Right renal pelvis (tissue), 4 donors: Measurements from ENCODE around the gene CEMIP. TPM values are rescaled to one million over a fixed set of nuclear protein-coding genes. Genes with fewer than 3 reads are reported as not detected.
"Not testable (repeated sequence)": the region's sequence is repeated elsewhere in the genome, so short reads cannot be mapped to it uniquely, and the experiment has no call there.

Experiments used
- DNase-seq, 4 donors: peaks; one replicate each; pipeline ENCODE4 v3.0.0-alpha.2; 2013; ENCODE audit warnings: low read depth in 4 of 4, low spot score in 3 of 4, missing footprints in 1 of 4
- polyA plus RNA-seq, 4 donors: library from polyadenylated mRNA; unstranded; fragments of 120-200 nt; gene quantifications; one replicate each; pipeline ENCODE4 v1.2.1, GENCODE V29; 2013; ENCODE audit not compliant: insufficient read length in 4 of 4

Gene CEMIP
- polyA plus RNA-seq, 4 donors: 1.6 to 4.0 (median 3.0) TPM

- no peak for DNase-seq
Measured at GRCh38 chr15:80754014-80754413, 25.2 kb upstream of the CEMIP start.

GRCh38 chr15:80755885-80756284 is 23.3 kb upstream of the CEMIP start:
- DNase-seq: no peak

GRCh38 chr15:80758130-80758745 is 20.9 kb upstream of the CEMIP start:
- DNase-seq: no peak

GRCh38 chr15:80760960-80761359 is 18.2 kb upstream of the CEMIP start:
- no peak for DNase-seq

GRCh38 chr15:80761754-80762153 is 17.4 kb upstream of the CEMIP start:
- no peak for DNase-seq

- DNase-seq: not testable (repeated sequence)
Measured at GRCh38 chr15:80763235-80763634, 15.9 kb upstream of the CEMIP start.

- DNase-seq: no peak
Measured at GRCh38 chr15:80764535-80764934, 14.6 kb upstream of the CEMIP start.

GRCh38 chr15:80766275-80766674 is 12.9 kb upstream of the CEMIP start:
- DNase-seq: no peak

GRCh38 chr15:80768158-80768557 is 11.0 kb upstream of the CEMIP start:
- no peak for DNase-seq

GRCh38 chr15:80769153-80769828 is 9.9 kb upstream of the CEMIP start:
- DNase-seq: no peak

GRCh38 chr15:80769829-80770705 is 9.1 kb upstream of the CEMIP start:
- DNase-seq: no peak

- DNase-seq: no peak
Measured at GRCh38 chr15:80773122-80773551, 6.0 kb upstream of the CEMIP start.

GRCh38 chr15:80773792-80774352 is 5.3 kb upstream of the CEMIP start:
- DNase-seq: no peak

GRCh38 chr15:80774486-80774885 is 4.7 kb upstream of the CEMIP start:
- no peak for DNase-seq

- no peak for DNase-seq
Measured at GRCh38 chr15:80775338-80775737, 3.8 kb upstream of the CEMIP start.

- peak in 2 of 4 donors; percentile 47 to 65 for DNase-seq
Measured at GRCh38 chr15:80776420-80777045, 2.6 kb upstream of the CEMIP start.

- no peak for DNase-seq
Measured at GRCh38 chr15:80777137-80777536, 2.0 kb upstream of the CEMIP start.

GRCh38 chr15:80777826-80778620 is 1.1 kb upstream of the CEMIP start:
- no peak for DNase-seq

GRCh38 chr15:80778621-80778963 is 578 bp upstream of the CEMIP start:
- DNase-seq: no peak
